Trophoblast cell (in vitro differentiated cells and primary cell): ENCODE measurements around the gene CCL18.

Source experiments
- DNase-seq, 2 donors: peaks; one replicate each; pipeline ENCODE4 v3.0.0-alpha.2; 2016
- H2AFZ ChIP-seq: 2 replicates; pipeline ENCODE4 v1.6.1; 2013; ENCODE audit warnings: low read length, moderate library complexity, mild to moderate bottlenecking; ENCODE audit not compliant: insufficient read depth, poor library complexity
- H2AK5ac ChIP-seq: 2 replicates; pipeline ENCODE4 v1.6.1; 2013; ENCODE audit warnings: mild to moderate bottlenecking, low read length
- H2BK120ac ChIP-seq: 2 replicates; pipeline ENCODE4 v1.6.1; 2013; ENCODE audit warnings: low read length, mild to moderate bottlenecking, moderate library complexity; ENCODE audit not compliant: insufficient read depth, poor library complexity
- H2BK12ac ChIP-seq: 2 replicates; pipeline ENCODE4 v1.6.1; 2013; ENCODE audit warnings: mild to moderate bottlenecking, low read length, moderate library complexity
- H2BK5ac ChIP-seq: 2 replicates; pipeline ENCODE4 v1.6.1; 2013; ENCODE audit warnings: low read length, low read depth, moderate library complexity, mild to moderate bottlenecking; ENCODE audit not compliant: poor library complexity
- H3K14ac ChIP-seq: 2 replicates; pipeline ENCODE4 v1.6.1; 2013; ENCODE audit warnings: mild to moderate bottlenecking, low read length
- H3K18ac ChIP-seq: 2 replicates; pipeline ENCODE4 v1.6.1; 2013; ENCODE audit warnings: mild to moderate bottlenecking, low read length
- H3K23ac ChIP-seq: 2 replicates; pipeline ENCODE4 v1.6.1; 2013; ENCODE audit warnings: low read length
- H3K27ac ChIP-seq: 2 replicates; pipeline ENCODE4 v1.5.1; 2013; ENCODE audit warnings: low read depth, mild to moderate bottlenecking, inconsistent platforms, low read length, moderate library complexity
- H3K27me3 ChIP-seq: 2 replicates; pipeline ENCODE4 v1.6.1; 2013; ENCODE audit warnings: inconsistent platforms, mild to moderate bottlenecking, low read length, moderate library complexity; ENCODE audit not compliant: insufficient read depth
- H3K36me3 ChIP-seq, 2 experiments: 1 replicate in 1 of 2; 2 replicates in 1 of 2; pipeline ENCODE4 v1.6.1; 2013; ENCODE audit warnings: low read length in 2 of 2, mild to moderate bottlenecking in 2 of 2, moderate library complexity in 1 of 2; ENCODE audit not compliant: insufficient read depth in 2 of 2, control insufficient read depth in 1 of 2
- H3K4ac ChIP-seq: 2 replicates; pipeline ENCODE4 v1.6.1; 2013; ENCODE audit warnings: low read depth, mild to moderate bottlenecking, low read length, moderate library complexity
- H3K4me1 ChIP-seq, 2 experiments: 1 replicate in 1 of 2; 2 replicates in 1 of 2; pipeline ENCODE4 v1.6.1; 2013; ENCODE audit warnings: low read length in 2 of 2, mild to moderate bottlenecking in 2 of 2, moderate library complexity in 1 of 2; ENCODE audit not compliant: insufficient read depth in 2 of 2, control insufficient read depth in 1 of 2
- H3K4me2 ChIP-seq: 2 replicates; pipeline ENCODE4 v1.6.1; 2013; ENCODE audit warnings: inconsistent platforms, mild to moderate bottlenecking, low read length, moderate library complexity
- H3K4me3 ChIP-seq: 2 replicates; pipeline ENCODE4 v1.5.1; 2013; ENCODE audit warnings: mild to moderate bottlenecking, low read depth, low read length, inconsistent platforms
- H3K79me1 ChIP-seq: one replicate; pipeline ENCODE4 v1.6.1; 2013; ENCODE audit warnings: low read length
- H3K79me2 ChIP-seq: 2 replicates; pipeline ENCODE4 v1.6.1; 2013; ENCODE audit warnings: low read length, mild to moderate bottlenecking; ENCODE audit not compliant: control insufficient read depth, insufficient read depth, poor library complexity
- H3K9ac ChIP-seq: 2 replicates; pipeline ENCODE4 v1.6.1; 2013; ENCODE audit warnings: mild to moderate bottlenecking, low read length
- H3K9me3 ChIP-seq: 2 replicates; pipeline ENCODE4 v1.6.1; 2013; ENCODE audit warnings: low read depth, mild to moderate bottlenecking, control low read depth, inconsistent platforms, low read length; ENCODE audit not compliant: insufficient read depth
- H4K12ac ChIP-seq: 2 replicates; pipeline ENCODE4 v1.6.1; 2013; ENCODE audit warnings: low read depth, mild to moderate bottlenecking, low read length, moderate library complexity
- H4K8ac ChIP-seq: 2 replicates; pipeline ENCODE4 v1.6.1; 2013; ENCODE audit warnings: low read depth, mild to moderate bottlenecking, low read length, moderate library complexity
- H4K91ac ChIP-seq: one replicate; pipeline ENCODE4 v1.6.1; 2013; ENCODE audit warnings: low read depth, mild to moderate bottlenecking, low read length, moderate library complexity
- WGBS: extraction: QIAGEN DNeasy Blood & Tissue Kit; methylation state at CpG from one replicate; pipeline ENCODE4 v1.1.7; 2013; ENCODE audit warnings: missing lambda C conversion rate; ENCODE audit not compliant: insufficient read length, insufficient coverage; ENCODE audit errors: extremely low coverage; 5-methylcytosine and 5-hydroxymethylcytosine counted together

The CCL18 gene

GRCh38 chr17:36088670-36089338 lies 24.7 kb downstream of the CCL18 start:
- no CpG with 5 or more reads among the region's 14 CpGs for WGBS
- Histone ChIP-seq H3K4ac (no peak overlapping the region), H4K12ac (no peak overlapping the region), H2AK5ac (no peak overlapping the region), H2BK120ac (no peak overlapping the region), H4K8ac (no peak overlapping the region), H3K9me3 (no peaks in the 10 kb centered on the region), H3K23ac (no peak overlapping the region), H3K79me1 (no peaks in the 10 kb centered on the region), H3K36me3 (no peaks in the 10 kb centered on the region), H3K4me3 (no peak overlapping the region), H3K4me2 (no peak overlapping the region), H2BK12ac (no peak overlapping the region), H2AFZ (no peak overlapping the region), H3K14ac (no peak overlapping the region), H2BK5ac (no peak overlapping the region), H3K79me2 (no peaks in the 10 kb centered on the region), H3K9ac (no peak overlapping the region), H3K27me3 (no peaks in the 10 kb centered on the region), H3K18ac (no peak overlapping the region), H3K27ac (no peak overlapping the region), H4K91ac (no peak overlapping the region), H3K4me1 (no peaks in the 10 kb centered on the region)
- no peak for DNase-seq

- DNase-seq = no peak
- no peak overlapping the region for H3K4ac ChIP-seq
- H3K4me2 ChIP-seq = no peak overlapping the region
- H2BK12ac ChIP-seq = no peak overlapping the region
- H3K4me1 ChIP-seq = no peaks in the 10 kb centered on the region
- no peak overlapping the region for H4K8ac ChIP-seq
- no peak overlapping the region for H2BK5ac ChIP-seq
- H2AFZ ChIP-seq = no peak overlapping the region
- H3K79me2 ChIP-seq = no peaks in the 10 kb centered on the region
- no peaks in the 10 kb centered on the region for H3K9me3 ChIP-seq
- no peak overlapping the region for H2BK120ac ChIP-seq
- no CpG with 5 or more reads among the region's 4 CpGs for WGBS
- no peak overlapping the region for H3K23ac ChIP-seq
- no peak overlapping the region for H2AK5ac ChIP-seq
- H3K4me3 ChIP-seq = no peak overlapping the region
- no peaks in the 10 kb centered on the region for H3K36me3 ChIP-seq
- no peak overlapping the region for H3K9ac ChIP-seq
- no peaks in the 10 kb centered on the region for H3K27me3 ChIP-seq
- no peaks in the 10 kb centered on the region for H3K79me1 ChIP-seq
- H3K14ac ChIP-seq = no peak overlapping the region
- no peak overlapping the region for H4K91ac ChIP-seq
- no peak overlapping the region for H4K12ac ChIP-seq
- H3K27ac ChIP-seq = no peak overlapping the region
- H3K18ac ChIP-seq = no peak overlapping the region
Observed at GRCh38 chr17:36089339-36089865, 25.3 kb downstream of the CCL18 start.

DNA sequence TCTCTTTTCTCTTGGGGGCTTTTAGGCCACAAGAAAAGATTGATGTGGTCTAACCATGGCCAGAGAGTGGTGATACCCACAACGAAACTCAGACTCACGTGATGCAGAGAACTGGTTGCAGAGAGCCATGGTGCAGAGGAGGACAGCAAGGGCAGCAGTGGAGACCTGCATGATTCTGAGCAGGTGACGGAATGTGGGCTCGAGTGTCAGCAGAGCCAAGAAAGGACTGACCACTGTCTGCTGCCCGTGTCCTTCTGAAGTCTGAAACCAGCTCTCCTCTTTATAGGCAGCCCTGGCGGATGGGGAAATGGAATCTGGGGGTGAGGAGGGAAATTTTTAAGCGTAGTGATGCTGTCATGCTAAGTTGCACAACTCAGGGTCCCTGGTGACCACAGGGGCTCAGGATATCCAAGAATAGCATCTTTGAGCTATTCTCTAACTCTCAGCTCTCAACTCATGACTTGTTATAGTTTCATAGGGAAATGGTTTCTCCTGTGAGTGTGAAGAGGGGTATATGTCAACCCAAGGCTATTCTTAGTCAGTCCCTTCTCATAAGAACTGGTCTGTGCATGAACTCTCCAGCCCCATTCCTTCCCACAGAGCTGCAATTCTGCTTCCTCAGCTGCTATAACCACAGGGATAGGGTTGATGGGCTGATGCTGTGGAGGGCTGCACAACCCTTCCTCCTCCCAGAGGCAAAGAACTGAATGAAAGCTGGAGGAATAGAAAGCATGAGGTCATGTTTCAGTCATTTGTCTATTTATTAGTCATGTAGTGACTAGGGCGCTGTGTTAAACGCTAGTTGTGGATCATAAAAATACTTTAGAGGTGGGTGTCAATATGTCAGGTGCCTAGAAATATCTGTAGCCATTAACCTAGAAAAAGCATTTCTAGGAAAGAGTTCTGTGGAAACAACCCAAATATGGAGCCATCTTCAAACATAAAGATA lies 26.1 kb downstream of the CCL18 start, which contains the start of gene CCL3:
Gene CCL3 (minus strand): TSS at position 256 of the 949 bp plus-strand sequence. CDS start 85 bp downstream, at position 171.
- no peak within 1 kb of the TSS for H3K4me3 ChIP-seq
- H2AFZ ChIP-seq = no peak within 1 kb of the TSS
- H2BK120ac ChIP-seq = no peak within 1 kb of the TSS
- H3K9me3 ChIP-seq = no peaks in the 10 kb centered on the region
- H3K27me3 ChIP-seq = no peaks in the 10 kb centered on the region
- no peak within 1 kb of the TSS for H3K27ac ChIP-seq
- H2BK12ac ChIP-seq = no peak within 1 kb of the TSS
- no peak within 1 kb of the TSS for H3K4ac ChIP-seq
- H3K9ac ChIP-seq = no peak within 1 kb of the TSS
- WGBS = no CpG with 5 or more reads among the region's 9 CpGs
- no peaks in the 10 kb centered on the region for H3K36me3 ChIP-seq
- H2BK5ac ChIP-seq = no peak within 1 kb of the TSS
- no peaks in the 10 kb centered on the region for H3K4me1 ChIP-seq
- no peak within 1 kb of the TSS for H3K14ac ChIP-seq
- H3K79me1 ChIP-seq = no peaks in the 10 kb centered on the region
- H3K18ac ChIP-seq = no peak within 1 kb of the TSS
- H3K4me2 ChIP-seq = no peak within 1 kb of the TSS
- H2AK5ac ChIP-seq = no peak within 1 kb of the TSS
- H4K8ac ChIP-seq = no peak within 1 kb of the TSS
- no peak within 1 kb of the TSS for H3K23ac ChIP-seq
- peak; percentile 32 to 46 for DNase-seq
- H3K79me2 ChIP-seq = no peaks in the 10 kb centered on the region
- no peak within 1 kb of the TSS for H4K12ac ChIP-seq
- no peak within 1 kb of the TSS for H4K91ac ChIP-seq

DNA sequence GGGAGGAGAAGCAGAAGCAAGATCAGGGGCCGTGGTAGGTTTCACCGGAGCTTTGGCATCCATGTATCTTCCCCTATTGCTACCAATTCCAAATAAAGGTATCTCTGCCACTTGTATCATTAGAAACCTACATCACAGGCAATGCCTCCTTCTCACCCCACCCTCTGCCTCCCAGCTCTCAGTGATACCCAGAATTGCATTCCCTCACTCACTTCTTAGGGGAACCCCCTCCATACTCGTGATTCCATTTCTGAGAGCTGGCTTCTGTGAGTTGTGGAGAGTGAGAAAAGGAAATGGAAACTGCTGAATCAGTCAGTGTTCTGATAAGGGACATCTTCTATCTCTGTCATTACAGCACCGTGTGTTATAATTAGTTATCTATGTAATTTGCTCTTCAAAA lies 28.2 kb downstream of the CCL18 start:
- Histone ChIP-seq H3K9me3 (no peaks in the 10 kb centered on the region), H2AFZ (no peak overlapping the region), H2BK5ac (no peak overlapping the region), H3K4me2 (no peak overlapping the region), H4K91ac (no peak overlapping the region), H3K4me3 (no peak overlapping the region), H2AK5ac (no peak overlapping the region), H3K79me1 (no peaks in the 10 kb centered on the region), H3K36me3 (no peaks in the 10 kb centered on the region), H2BK12ac (no peak overlapping the region), H3K18ac (no peak overlapping the region), H3K27me3 (no peaks in the 10 kb centered on the region), H3K14ac (no peak overlapping the region), H3K9ac (no peak overlapping the region), H3K23ac (no peak overlapping the region), H3K79me2 (no peaks in the 10 kb centered on the region), H3K4me1 (no peaks in the 10 kb centered on the region), H2BK120ac (no peak overlapping the region), H3K27ac (no peak overlapping the region), H4K12ac (no peak overlapping the region), H3K4ac (no peak overlapping the region), H4K8ac (no peak overlapping the region)
- WGBS = no CpG with 5 or more reads among the region's 4 CpGs
- no peak for DNase-seq
